GM23338 (cell line): ENCODE results near the gene ZNHIT6. TPM values are rescaled to one million over a fixed set of nuclear protein-coding genes. Genes with fewer than 3 reads are reported as not detected.

ENCODE experiments used
- ATAC-seq: fragments of 200-7000 bp; cut with Tn5 transposase; 3 replicates; pipeline ENCODE4 v1.9.1; 2020
- DNase-seq: peaks from one replicate; pipeline ENCODE4 v3.0.0-alpha.2; 2015; ENCODE audit warnings: low spot score
- H2AFZ ChIP-seq: fragments of 200-600 bp; sonication (generic); 2 replicates; pipeline ENCODE4 v1.8.0; 2016; ENCODE audit warnings: antibody characterized with exemption, mild to moderate bottlenecking, moderate library complexity
- H3F3A ChIP-seq: fragments of 200-600 bp; sonication (generic); replicated peaks from 2 replicates; pipeline ENCODE4 v1.8.0; 2017; ENCODE audit warnings: antibody characterized with exemption, mixed run types, low read depth
- H3K27ac ChIP-seq: fragments of 200-600 bp; sonication (generic); 2 replicates; pipeline ENCODE4 v1.6.1; 2016; ENCODE audit warnings: low read depth
- H3K27me3 ChIP-seq: fragments of 200-600 bp; sonication (generic); 2 replicates; pipeline ENCODE4 v1.8.0; 2016; ENCODE audit warnings: mild to moderate bottlenecking, mixed run types, moderate library complexity; ENCODE audit not compliant: insufficient read depth
- H3K36me3 ChIP-seq: fragments of 200-600 bp; sonication (generic); 2 replicates; pipeline ENCODE4 v1.8.0; 2016; ENCODE audit warnings: mild to moderate bottlenecking; ENCODE audit not compliant: insufficient read depth
- H3K4me1 ChIP-seq: fragments of 200-600 bp; sonication (generic); 2 replicates; pipeline ENCODE4 v1.8.0; 2016; ENCODE audit warnings: mild to moderate bottlenecking, moderate library complexity; ENCODE audit not compliant: insufficient read depth
- H3K4me2 ChIP-seq: fragments of 200-600 bp; sonication (generic); 2 replicates; pipeline ENCODE4 v1.7.1; 2017; ENCODE audit warnings: mixed run types
- H3K4me3 ChIP-seq: fragments of 200-600 bp; sonication (generic); 2 replicates; pipeline ENCODE4 v1.6.1; 2016; ENCODE audit warnings: mixed run types
- H3K79me2 ChIP-seq: fragments of 200-600 bp; sonication (generic); replicated peaks from 2 replicates; pipeline ENCODE4 v1.8.0; 2017; ENCODE audit warnings: mild to moderate bottlenecking; ENCODE audit not compliant: insufficient read depth
- H3K9me2 ChIP-seq: fragments of 200-600 bp; sonication (generic); 2 replicates; pipeline ENCODE4 v1.8.0; 2017; ENCODE audit not compliant: insufficient read depth
- H4K20me1 ChIP-seq: fragments of 200-600 bp; sonication (generic); replicated peaks from 2 replicates; pipeline ENCODE4 v1.8.0; 2017; ENCODE audit warnings: mild to moderate bottlenecking; ENCODE audit not compliant: insufficient read depth
- H3K27ac Mint-ChIP-seq: 2 replicates; pipeline ENCODE4 v1.8.0; 2020; ENCODE audit warnings: inconsistent platforms, mild to moderate bottlenecking, moderate library complexity, mixed read lengths
- H3K27me3 Mint-ChIP-seq: 3 replicates; pipeline ENCODE4 v1.8.0; 2022; ENCODE audit warnings: low read depth, mild to moderate bottlenecking, moderate library complexity, mixed read lengths, inconsistent platforms; ENCODE audit not compliant: insufficient read depth, poor library complexity
- H3K36me3 Mint-ChIP-seq: 3 replicates; pipeline ENCODE4 v1.8.0; 2021; ENCODE audit warnings: low read depth, mild to moderate bottlenecking, inconsistent platforms, moderate library complexity, mixed read lengths
- H3K4me1 Mint-ChIP-seq: 3 replicates; pipeline ENCODE4 v1.8.0; 2020; ENCODE audit warnings: mild to moderate bottlenecking, inconsistent platforms, mixed read lengths
- H3K4me3 Mint-ChIP-seq: 3 replicates; pipeline ENCODE4 v1.8.0; 2021; ENCODE audit warnings: moderate library complexity, mild to moderate bottlenecking, inconsistent platforms, mixed read lengths
- H3K9me3 Mint-ChIP-seq: 3 replicates; pipeline ENCODE4 v1.8.0; 2020; ENCODE audit warnings: moderate library complexity, mild to moderate bottlenecking, inconsistent platforms, mixed read lengths
- EZH2 ChIP-seq: fragments of 200-600 bp; sonication (generic); IDR thresholded peaks from one replicate; pipeline ENCODE4 v1.8.0; 2017; ENCODE audit warnings: antibody characterized with exemption, mild to moderate bottlenecking, low read depth; ENCODE audit not compliant: unreplicated experiment
- POLR2AphosphoS5 ChIP-seq: IDR thresholded peaks from 2 replicates; pipeline ENCODE4 v1.6.1; 2016; ENCODE audit warnings: antibody characterized with exemption, low read depth
- STAT1 ChIP-seq: IDR thresholded peaks from one replicate; pipeline ENCODE4 v1.6.1; 2016; ENCODE audit warnings: antibody characterized with exemption; ENCODE audit not compliant: unreplicated experiment
- ZNF114 ChIP-seq: fragments of 250-450 bp; sonication (Bioruptor Pico); IDR thresholded peaks from 2 replicates; pipeline ENCODE4 v1.5.0; 2020; ENCODE audit warnings: mild to moderate bottlenecking, moderate library complexity
- ZNF331 ChIP-seq: fragments of 250-450 bp; sonication (Bioruptor Pico); IDR thresholded peaks from 2 replicates; pipeline ENCODE4 v1.5.0; 2020; ENCODE audit warnings: low read depth, mild to moderate bottlenecking, moderate library complexity
- polyA plus RNA-seq: library from polyadenylated mRNA; unstranded; fragments of >200 nt; fragmentation: Nextera tagmentation; extraction: Ambion mirVana; gene quantifications from 2 replicates; pipeline ENCODE4 v1.2.1, GENCODE V29; 2016
- total RNA-seq: library from RNA; depleted of rRNA; stranded (reverse); fragments of >200 nt; shearing (Covaris generic); gene quantifications from 2 replicates; pipeline ENCODE4 v1.2.3, GENCODE V29; 2014
- TF ChIP-seq, protein P1 (sequence below), 2 experiments: fragments of 200-600 bp in 1 of 2; sonication (generic) in 1 of 2; conservative IDR thresholded peaks; 2 replicates each; pipeline versions ENCODE4 v1.5.1 to v1.6.1; 2016 to 2017; ENCODE audit warnings: antibody characterized with exemption in 2 of 2, low read depth in 2 of 2, mild to moderate bottlenecking in 2 of 2, moderate library complexity in 1 of 2
- TF ChIP-seq, protein P2 (sequence below): fragments of 250-450 bp; sonication (Bioruptor Pico); IDR thresholded peaks from 2 replicates; pipeline ENCODE4 v1.5.0; 2020; ENCODE audit warnings: mild to moderate bottlenecking, moderate library complexity
- TF ChIP-seq, protein P3 (sequence below): IDR thresholded peaks from one replicate; pipeline ENCODE4 v1.6.1; 2018; ENCODE audit warnings: antibody characterized with exemption; ENCODE audit not compliant: unreplicated experiment

ZNHIT6 gene
- total and polyA plus RNA-seq, 2 experiments from 2014 or later, result 17.3 to 20.9 TPM

DNA sequence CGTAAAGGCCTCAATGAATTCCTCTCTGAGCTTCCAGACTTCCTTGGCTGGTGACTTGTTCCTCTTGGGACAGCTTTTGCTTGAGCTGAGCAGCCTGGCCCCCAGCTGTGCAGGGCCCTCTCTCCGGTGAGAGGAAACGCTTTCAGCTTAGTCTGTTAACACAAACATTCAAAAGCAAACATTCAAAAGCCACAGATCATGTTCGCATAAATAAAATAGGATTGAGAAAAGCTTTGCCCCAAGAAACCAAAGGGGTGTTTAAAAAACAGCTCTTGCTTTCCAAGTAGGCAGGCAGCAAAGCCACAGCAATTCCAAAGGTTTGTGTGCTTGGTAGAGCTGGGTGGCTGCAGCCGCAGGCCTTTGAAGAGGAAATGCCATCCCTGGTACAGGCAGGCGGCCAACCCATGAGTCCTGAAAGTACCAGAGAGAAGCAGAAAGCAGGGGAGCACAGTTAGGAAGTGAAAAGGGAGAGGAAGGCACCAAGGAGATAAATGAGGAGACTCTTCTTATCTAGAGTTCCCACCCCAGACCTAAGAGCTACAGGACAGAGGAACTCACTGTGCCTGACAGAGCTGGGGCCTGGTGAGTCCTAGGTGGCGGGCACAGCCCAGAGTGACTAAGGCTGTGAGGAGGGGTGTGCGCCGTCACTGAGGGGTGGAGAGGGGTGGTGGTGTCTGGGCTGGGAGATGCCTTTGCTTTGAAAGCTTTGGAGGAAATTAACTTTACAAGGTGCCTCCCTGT lies 79.3 kb downstream of the ZNHIT6 start:
- H4K20me1 ChIP-seq, result no peaks in the 10 kb centered on the region
- H3K9me2 ChIP-seq, result peaks cover 21% of the 10 kb centered on the region; the same call in 1 of the 2 replicates
- H3K4me3 Mint-ChIP-seq, result no peak overlapping the region; the same call in 2 of the 3 replicates
- 0 out of 3 replicates have a peak, but pooled peaks cover 4% of the 10 kb centered on the region for H3K9me3 Mint-ChIP-seq
- H3K27me3 Mint-ChIP-seq, result peaks cover 11% of the 10 kb centered on the region
- TF ChIP-seq EZH2 (no peak), STAT1 (no peak), POLR2AphosphoS5 (no peak), ZNF331 (no peak), ZNF114 (CRISPR knock-in tag) (no peak)
- TF ChIP-seq, protein P1, sequence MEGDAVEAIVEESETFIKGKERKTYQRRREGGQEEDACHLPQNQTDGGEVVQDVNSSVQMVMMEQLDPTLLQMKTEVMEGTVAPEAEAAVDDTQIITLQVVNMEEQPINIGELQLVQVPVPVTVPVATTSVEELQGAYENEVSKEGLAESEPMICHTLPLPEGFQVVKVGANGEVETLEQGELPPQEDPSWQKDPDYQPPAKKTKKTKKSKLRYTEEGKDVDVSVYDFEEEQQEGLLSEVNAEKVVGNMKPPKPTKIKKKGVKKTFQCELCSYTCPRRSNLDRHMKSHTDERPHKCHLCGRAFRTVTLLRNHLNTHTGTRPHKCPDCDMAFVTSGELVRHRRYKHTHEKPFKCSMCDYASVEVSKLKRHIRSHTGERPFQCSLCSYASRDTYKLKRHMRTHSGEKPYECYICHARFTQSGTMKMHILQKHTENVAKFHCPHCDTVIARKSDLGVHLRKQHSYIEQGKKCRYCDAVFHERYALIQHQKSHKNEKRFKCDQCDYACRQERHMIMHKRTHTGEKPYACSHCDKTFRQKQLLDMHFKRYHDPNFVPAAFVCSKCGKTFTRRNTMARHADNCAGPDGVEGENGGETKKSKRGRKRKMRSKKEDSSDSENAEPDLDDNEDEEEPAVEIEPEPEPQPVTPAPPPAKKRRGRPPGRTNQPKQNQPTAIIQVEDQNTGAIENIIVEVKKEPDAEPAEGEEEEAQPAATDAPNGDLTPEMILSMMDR (conservative IDR thresholded peaks at IDR 0.05; ENCODE audit: low read depth in 2 of 2), result no peak
- TF ChIP-seq, protein P2, sequence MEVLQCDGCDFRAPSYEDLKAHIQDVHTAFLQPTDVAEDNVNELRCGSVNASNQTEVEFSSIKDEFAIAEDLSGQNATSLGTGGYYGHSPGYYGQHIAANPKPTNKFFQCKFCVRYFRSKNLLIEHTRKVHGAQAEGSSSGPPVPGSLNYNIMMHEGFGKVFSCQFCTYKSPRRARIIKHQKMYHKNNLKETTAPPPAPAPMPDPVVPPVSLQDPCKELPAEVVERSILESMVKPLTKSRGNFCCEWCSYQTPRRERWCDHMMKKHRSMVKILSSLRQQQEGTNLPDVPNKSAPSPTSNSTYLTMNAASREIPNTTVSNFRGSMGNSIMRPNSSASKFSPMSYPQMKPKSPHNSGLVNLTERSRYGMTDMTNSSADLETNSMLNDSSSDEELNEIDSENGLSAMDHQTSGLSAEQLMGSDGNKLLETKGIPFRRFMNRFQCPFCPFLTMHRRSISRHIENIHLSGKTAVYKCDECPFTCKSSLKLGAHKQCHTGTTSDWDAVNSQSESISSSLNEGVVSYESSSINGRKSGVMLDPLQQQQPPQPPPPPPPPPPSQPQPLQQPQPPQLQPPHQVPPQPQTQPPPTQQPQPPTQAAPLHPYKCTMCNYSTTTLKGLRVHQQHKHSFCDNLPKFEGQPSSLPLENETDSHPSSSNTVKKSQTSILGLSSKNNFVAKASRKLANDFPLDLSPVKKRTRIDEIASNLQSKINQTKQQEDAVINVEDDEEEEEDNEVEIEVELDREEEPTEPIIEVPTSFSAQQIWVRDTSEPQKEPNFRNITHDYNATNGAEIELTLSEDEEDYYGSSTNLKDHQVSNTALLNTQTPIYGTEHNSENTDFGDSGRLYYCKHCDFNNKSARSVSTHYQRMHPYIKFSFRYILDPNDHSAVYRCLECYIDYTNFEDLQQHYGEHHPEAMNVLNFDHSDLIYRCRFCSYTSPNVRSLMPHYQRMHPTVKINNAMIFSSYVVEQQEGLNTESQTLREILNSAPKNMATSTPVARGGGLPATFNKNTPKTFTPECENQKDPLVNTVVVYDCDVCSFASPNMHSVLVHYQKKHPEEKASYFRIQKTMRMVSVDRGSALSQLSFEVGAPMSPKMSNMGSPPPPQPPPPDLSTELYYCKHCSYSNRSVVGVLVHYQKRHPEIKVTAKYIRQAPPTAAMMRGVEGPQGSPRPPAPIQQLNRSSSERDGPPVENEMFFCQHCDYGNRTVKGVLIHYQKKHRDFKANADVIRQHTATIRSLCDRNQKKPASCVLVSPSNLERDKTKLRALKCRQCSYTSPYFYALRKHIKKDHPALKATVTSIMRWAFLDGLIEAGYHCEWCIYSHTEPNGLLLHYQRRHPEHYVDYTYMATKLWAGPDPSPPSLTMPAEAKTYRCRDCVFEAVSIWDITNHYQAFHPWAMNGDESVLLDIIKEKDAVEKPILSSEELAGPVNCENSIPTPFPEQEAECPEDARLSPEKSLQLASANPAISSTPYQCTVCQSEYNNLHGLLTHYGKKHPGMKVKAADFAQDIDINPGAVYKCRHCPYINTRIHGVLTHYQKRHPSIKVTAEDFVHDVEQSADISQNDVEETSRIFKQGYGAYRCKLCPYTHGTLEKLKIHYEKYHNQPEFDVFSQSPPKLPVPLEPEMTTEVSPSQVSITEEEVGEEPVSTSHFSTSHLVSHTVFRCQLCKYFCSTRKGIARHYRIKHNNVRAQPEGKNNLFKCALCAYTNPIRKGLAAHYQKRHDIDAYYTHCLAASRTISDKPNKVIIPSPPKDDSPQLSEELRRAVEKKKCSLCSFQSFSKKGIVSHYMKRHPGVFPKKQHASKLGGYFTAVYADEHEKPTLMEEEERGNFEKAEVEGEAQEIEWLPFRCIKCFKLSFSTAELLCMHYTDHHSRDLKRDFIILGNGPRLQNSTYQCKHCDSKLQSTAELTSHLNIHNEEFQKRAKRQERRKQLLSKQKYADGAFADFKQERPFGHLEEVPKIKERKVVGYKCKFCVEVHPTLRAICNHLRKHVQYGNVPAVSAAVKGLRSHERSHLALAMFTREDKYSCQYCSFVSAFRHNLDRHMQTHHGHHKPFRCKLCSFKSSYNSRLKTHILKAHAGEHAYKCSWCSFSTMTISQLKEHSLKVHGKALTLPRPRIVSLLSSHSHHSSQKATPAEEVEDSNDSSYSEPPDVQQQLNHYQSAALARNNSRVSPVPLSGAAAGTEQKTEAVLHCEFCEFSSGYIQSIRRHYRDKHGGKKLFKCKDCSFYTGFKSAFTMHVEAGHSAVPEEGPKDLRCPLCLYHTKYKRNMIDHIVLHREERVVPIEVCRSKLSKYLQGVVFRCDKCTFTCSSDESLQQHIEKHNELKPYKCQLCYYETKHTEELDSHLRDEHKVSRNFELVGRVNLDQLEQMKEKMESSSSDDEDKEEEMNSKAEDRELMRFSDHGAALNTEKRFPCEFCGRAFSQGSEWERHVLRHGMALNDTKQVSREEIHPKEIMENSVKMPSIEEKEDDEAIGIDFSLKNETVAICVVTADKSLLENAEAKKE, result 0 out of 2 replicates have a peak, but pooled peaks have one; percentile 18
- TF ChIP-seq, protein P3, sequence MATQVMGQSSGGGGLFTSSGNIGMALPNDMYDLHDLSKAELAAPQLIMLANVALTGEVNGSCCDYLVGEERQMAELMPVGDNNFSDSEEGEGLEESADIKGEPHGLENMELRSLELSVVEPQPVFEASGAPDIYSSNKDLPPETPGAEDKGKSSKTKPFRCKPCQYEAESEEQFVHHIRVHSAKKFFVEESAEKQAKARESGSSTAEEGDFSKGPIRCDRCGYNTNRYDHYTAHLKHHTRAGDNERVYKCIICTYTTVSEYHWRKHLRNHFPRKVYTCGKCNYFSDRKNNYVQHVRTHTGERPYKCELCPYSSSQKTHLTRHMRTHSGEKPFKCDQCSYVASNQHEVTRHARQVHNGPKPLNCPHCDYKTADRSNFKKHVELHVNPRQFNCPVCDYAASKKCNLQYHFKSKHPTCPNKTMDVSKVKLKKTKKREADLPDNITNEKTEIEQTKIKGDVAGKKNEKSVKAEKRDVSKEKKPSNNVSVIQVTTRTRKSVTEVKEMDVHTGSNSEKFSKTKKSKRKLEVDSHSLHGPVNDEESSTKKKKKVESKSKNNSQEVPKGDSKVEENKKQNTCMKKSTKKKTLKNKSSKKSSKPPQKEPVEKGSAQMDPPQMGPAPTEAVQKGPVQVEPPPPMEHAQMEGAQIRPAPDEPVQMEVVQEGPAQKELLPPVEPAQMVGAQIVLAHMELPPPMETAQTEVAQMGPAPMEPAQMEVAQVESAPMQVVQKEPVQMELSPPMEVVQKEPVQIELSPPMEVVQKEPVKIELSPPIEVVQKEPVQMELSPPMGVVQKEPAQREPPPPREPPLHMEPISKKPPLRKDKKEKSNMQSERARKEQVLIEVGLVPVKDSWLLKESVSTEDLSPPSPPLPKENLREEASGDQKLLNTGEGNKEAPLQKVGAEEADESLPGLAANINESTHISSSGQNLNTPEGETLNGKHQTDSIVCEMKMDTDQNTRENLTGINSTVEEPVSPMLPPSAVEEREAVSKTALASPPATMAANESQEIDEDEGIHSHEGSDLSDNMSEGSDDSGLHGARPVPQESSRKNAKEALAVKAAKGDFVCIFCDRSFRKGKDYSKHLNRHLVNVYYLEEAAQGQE, result no peak
- H3K27me3 ChIP-seq, result no peaks in the 10 kb centered on the region
- H3K4me1 ChIP-seq, result peaks cover 18% of the 10 kb centered on the region
- 0 out of 2 replicates have a peak overlapping the region, but pooled peaks have one; percentile 22 for H3K4me3 ChIP-seq
- peaks cover 4% of the 10 kb centered on the region for H3F3A ChIP-seq
- H3K4me2 ChIP-seq, result peak overlapping the region; percentile 56
- H3K36me3 Mint-ChIP-seq, result peaks cover 17% of the 10 kb centered on the region
- H3K27ac ChIP-seq, result peak overlapping the region; percentile 88
- peak overlapping the region; percentile 91 for H3K27ac Mint-ChIP-seq
- H2AFZ ChIP-seq, result no peak overlapping the region
- no peaks in the 10 kb centered on the region for H3K79me2 ChIP-seq
- ATAC-seq (peak; percentile 92), DNase-seq (peak; percentile 67)
- peaks cover 17% of the 10 kb centered on the region for H3K4me1 Mint-ChIP-seq
- H3K36me3 ChIP-seq, result no peaks in the 10 kb centered on the region
